H1 (cell line): ENCODE results near the gene GRAPL. TPM values are rescaled to one million over a fixed set of nuclear protein-coding genes. Genes with fewer than 3 reads are reported as not detected.
"Not testable (repeated sequence)": the region's sequence is repeated elsewhere in the genome, so short reads cannot be mapped to it uniquely, and the experiment has no call there.

Experiments used
- CTCF ChIA-PET: fragments of 300-600 bp; sonication (Branson Sonifier 250); formaldehyde crosslinking; loops from one replicate; lab custom pipeline; 2021; ENCODE audit not compliant: partially characterized antibody; lab: Charles Lee
- POLR2A ChIA-PET: fragments of 300-600 bp; sonication (Branson Sonifier 250); formaldehyde crosslinking; loops from one replicate; lab custom pipeline; 2021; ENCODE audit warnings: inconsistent platforms; ENCODE audit not compliant: partially characterized antibody; lab: Charles Lee
- DNase-seq, 2 experiments: peaks; one replicate each; pipeline versions ENCODE4 v3.0.0 to v3.0.0-alpha.2; 2010 to 2022; ENCODE audit warnings: low spot score in 2 of 2, low read depth in 1 of 2, mixed read lengths in 1 of 2
- FAIRE-seq: peaks from 2 replicates; lab custom pipeline; 2011; peaks lifted over from hg19 to GRCh38; lab: Jason Lieb, UNC
- H2AFZ ChIP-seq: 2 replicates; pipeline ENCODE4 v1.8.1; 2012; ENCODE audit warnings: low read length, inconsistent platforms
- H2AK5ac ChIP-seq: 2 replicates; pipeline ENCODE4 v1.6.1; 2013; ENCODE audit warnings: low read depth, low read length
- H2BK120ac ChIP-seq: replicated peaks from 2 replicates; pipeline ENCODE3; 2013; ENCODE audit warnings: low read depth, low read length, inconsistent platforms
- H2BK12ac ChIP-seq: 2 replicates; pipeline ENCODE4 v1.6.1; 2013; ENCODE audit warnings: low read depth, low read length
- H2BK15ac ChIP-seq: 2 replicates; pipeline ENCODE4 v1.6.1; 2013; ENCODE audit warnings: low read length
- H2BK20ac ChIP-seq: 2 replicates; pipeline ENCODE4 v1.6.1; 2013; ENCODE audit warnings: low read length
- H2BK5ac ChIP-seq: 2 replicates; pipeline ENCODE4 v1.6.1; 2013; ENCODE audit warnings: low read depth, low read length
- H3K14ac ChIP-seq: 2 replicates; pipeline ENCODE4 v1.6.1; 2013; ENCODE audit warnings: inconsistent platforms; ENCODE audit not compliant: insufficient read length
- H3K18ac ChIP-seq: 2 replicates; pipeline ENCODE4 v1.6.1; 2013; ENCODE audit warnings: low read length; ENCODE audit errors: extremely low read depth
- H3K23ac ChIP-seq: 2 replicates; pipeline ENCODE4 v1.6.1; 2013; ENCODE audit warnings: inconsistent platforms; ENCODE audit not compliant: insufficient read length
- H3K23me2 ChIP-seq: 2 replicates; pipeline ENCODE4 v1.6.1; 2013; ENCODE audit warnings: low read depth, low read length
- H3K27ac ChIP-seq: 2 replicates; pipeline ENCODE4 v1.6.1; 2011; ENCODE audit warnings: low read depth, low read length, inconsistent platforms
- H3K27me3 ChIP-seq, 4 experiments: replicated peaks in 1 of 4; 1 replicate in 1 of 4; 2 replicates in 3 of 4; pipeline versions ENCODE4 v1.6.1 to v1.8.1; 2011 to 2013; ENCODE audit warnings: low read length in 3 of 4, mild to moderate bottlenecking in 3 of 4, inconsistent platforms in 2 of 4, mixed read lengths in 2 of 4, moderate library complexity in 1 of 4; ENCODE audit not compliant: control insufficient read depth in 3 of 4, insufficient read depth in 3 of 4; ENCODE audit errors: extremely low read depth in 1 of 4
- H3K36me3 ChIP-seq, 4 experiments: 2 replicates each; pipeline versions ENCODE4 v1.6.1 to v1.8.1; 2011 to 2013; ENCODE audit warnings: mild to moderate bottlenecking in 4 of 4, low read length in 3 of 4, moderate library complexity in 2 of 4, control low read depth in 1 of 4, inconsistent platforms in 1 of 4; ENCODE audit not compliant: insufficient read depth in 4 of 4, control insufficient read depth in 2 of 4
- H3K4ac ChIP-seq: replicated peaks from 2 replicates; pipeline ENCODE3; 2013; ENCODE audit warnings: low read length, low read depth, mixed read lengths, inconsistent platforms; ENCODE audit not compliant: insufficient read length
- H3K4me1 ChIP-seq, 4 experiments: replicated peaks in 1 of 4; 1 replicate in 1 of 4; 2 replicates in 3 of 4; pipeline versions ENCODE4 v1.6.1 to v1.8.1; 2011 to 2013; ENCODE audit warnings: low read length in 3 of 4, inconsistent platforms in 2 of 4, mixed read lengths in 1 of 4; ENCODE audit not compliant: insufficient read depth in 4 of 4, control insufficient read depth in 3 of 4
- H3K4me2 ChIP-seq, 2 experiments: 2 replicates each; pipeline versions ENCODE4 v1.6.1 to v1.8.1; 2011 to 2013; ENCODE audit warnings: low read depth in 2 of 2, low read length in 2 of 2, control low read depth in 1 of 2, inconsistent platforms in 1 of 2, mild to moderate bottlenecking in 1 of 2; ENCODE audit not compliant: insufficient read depth in 1 of 2
- H3K4me3 ChIP-seq, 4 experiments: fragments of 200-600, 300-600 bp in 1 of 4; sonication (generic), shearing (Covaris generic), sonication (Bioruptor Twin) in 1 of 4; 2 replicates each; pipeline versions ENCODE4 v1.5.1 to v1.8.1; 2011 to 2016; ENCODE audit warnings: low read length in 4 of 4, low read depth in 3 of 4, control low read depth in 2 of 4, inconsistent platforms in 2 of 4, mild to moderate bottlenecking in 2 of 4, mixed read lengths in 1 of 4, moderate library complexity in 1 of 4; ENCODE audit not compliant: insufficient read depth in 2 of 4; ENCODE audit errors: extremely low read depth in 1 of 4
- H3K56ac ChIP-seq: replicated peaks from 2 replicates; pipeline ENCODE3; 2013; ENCODE audit warnings: low read depth, mild to moderate bottlenecking, mixed read lengths, low read length, inconsistent platforms; ENCODE audit not compliant: insufficient read length
- H3K79me1 ChIP-seq: 2 replicates; pipeline ENCODE4 v1.6.1; 2013; ENCODE audit warnings: low read depth, low read length, control low read depth
- H3K79me2 ChIP-seq, 2 experiments: 2 replicates each; pipeline versions ENCODE4 v1.6.1 to v1.8.1; 2012 to 2013; ENCODE audit warnings: low read length in 2 of 2, mild to moderate bottlenecking in 2 of 2, inconsistent platforms in 1 of 2; ENCODE audit not compliant: insufficient read depth in 2 of 2, control insufficient read depth in 1 of 2
- H3K9ac ChIP-seq, 4 experiments: replicated peaks in 1 of 4; 1 replicate in 1 of 4; 2 replicates in 3 of 4; pipeline versions ENCODE4 v1.6.1 to v1.8.1; 2011 to 2013; ENCODE audit warnings: low read depth in 3 of 4, low read length in 3 of 4, control low read depth in 2 of 4, mild to moderate bottlenecking in 2 of 4, moderate library complexity in 2 of 4, inconsistent platforms in 1 of 4; ENCODE audit errors: extremely low read depth in 1 of 4
- H3K9me3 ChIP-seq, 2 experiments: 2 replicates each; pipeline versions ENCODE4 v1.6.1 to v1.8.1; 2012 to 2013; ENCODE audit warnings: mild to moderate bottlenecking in 2 of 2, moderate library complexity in 2 of 2, control low read depth in 1 of 2, inconsistent platforms in 1 of 2, low read depth in 1 of 2, low read length in 1 of 2, mixed read lengths in 1 of 2; ENCODE audit not compliant: insufficient read depth in 2 of 2
- H4K20me1 ChIP-seq, 2 experiments: replicated peaks in 1 of 2; 2 replicates each; pipeline versions ENCODE3 to v1.8.1; 2011 to 2013; ENCODE audit warnings: inconsistent platforms in 2 of 2, low read length in 2 of 2, mild to moderate bottlenecking in 1 of 2; ENCODE audit not compliant: insufficient read depth in 2 of 2, control insufficient read depth in 1 of 2
- H4K5ac ChIP-seq: 2 replicates; pipeline ENCODE4 v1.6.1; 2013; ENCODE audit warnings: low read length, low read depth, mixed read lengths, inconsistent platforms; ENCODE audit not compliant: insufficient read length
- H4K8ac ChIP-seq: 2 replicates; pipeline ENCODE4 v1.8.0; 2013; ENCODE audit warnings: mild to moderate bottlenecking, moderate library complexity, low read length, inconsistent platforms; ENCODE audit not compliant: insufficient read depth; ENCODE audit errors: extremely low read depth
- H4K91ac ChIP-seq: replicated peaks from 2 replicates; pipeline ENCODE3; 2013; ENCODE audit warnings: low read length, mixed read lengths, inconsistent platforms; ENCODE audit not compliant: insufficient read length
- RAD21 ChIP-seq, 2 experiments: IDR thresholded peaks in 1 of 2; conservative IDR thresholded peaks in 1 of 2; 2 replicates each; pipeline ENCODE4 v1.6.1; 2011; ENCODE audit warnings: low read depth in 2 of 2, low read length in 2 of 2, improper control_type of control experiment in 1 of 2, inconsistent platforms in 1 of 2, mild to moderate bottlenecking in 1 of 2, moderate library complexity in 1 of 2
- WGBS, 2 experiments: shearing (Covaris generic) in 1 of 2; methylation state at CpG; one replicate each; pipeline versions ENCODE4 v1.1.6 to v1.1.7; 2013 to 2015; ENCODE audit warnings: low lambda C conversion rate in 2 of 2, mixed read lengths in 2 of 2, inconsistent platforms in 1 of 2, low coverage in 1 of 2, missing lambda C conversion rate in 1 of 2; ENCODE audit not compliant: insufficient replicate concordance in 2 of 2, insufficient coverage in 1 of 2, insufficient read length in 1 of 2; ENCODE audit errors: extremely low coverage in 1 of 2, missing lambda C conversion rate in 1 of 2; 5-methylcytosine and 5-hydroxymethylcytosine counted together
- polyA plus RNA-seq, 7 experiments: library from polyadenylated mRNA; depleted of rRNA in 3 of 7; stranded (reverse) in 5 of 7; unstranded in 2 of 7; fragments of >200 nt in 5 of 7; fragments of 200-250 nt in 2 of 7; gene quantifications; 1 replicate in 5 of 7; 2 replicates in 1 of 7; 4 replicates in 1 of 7; pipeline versions ENCODE4 v1.2.1 to v1.2.3, GENCODE V29; 2011 to 2013; ENCODE audit warnings: missing spikeins in 2 of 7, mixed read lengths in 2 of 7
- total RNA-seq: library from RNA; stranded (reverse); fragmentation: NEBNext Ultra II Directional; extraction: Animal tissue kit (Norgen Biotek cat#: 25700); gene quantifications from 2 replicates; pipeline ENCODE4 v1.2.1, GENCODE V29; 2021
- TF ChIP-seq, protein P1 (sequence below), 3 experiments: IDR thresholded peaks; 1 replicate in 2 of 3; 2 replicates in 1 of 3; pipeline versions ENCODE4 v1.5.1 to v1.6.1; 2011; ENCODE audit warnings: low read length in 3 of 3, mild to moderate bottlenecking in 3 of 3, inconsistent platforms in 2 of 3, low read depth in 1 of 3, moderate library complexity in 1 of 3; ENCODE audit not compliant: insufficient read depth in 1 of 3; ENCODE audit errors: control extremely low read depth in 1 of 3

Gene GRAPL
- total and polyA plus RNA-seq, 2 of the 8 experiments (the other 6 are each of a cell fraction or from before 2014, with no cell fraction given), result 0.15 TPM; not detected in 1

DNA sequence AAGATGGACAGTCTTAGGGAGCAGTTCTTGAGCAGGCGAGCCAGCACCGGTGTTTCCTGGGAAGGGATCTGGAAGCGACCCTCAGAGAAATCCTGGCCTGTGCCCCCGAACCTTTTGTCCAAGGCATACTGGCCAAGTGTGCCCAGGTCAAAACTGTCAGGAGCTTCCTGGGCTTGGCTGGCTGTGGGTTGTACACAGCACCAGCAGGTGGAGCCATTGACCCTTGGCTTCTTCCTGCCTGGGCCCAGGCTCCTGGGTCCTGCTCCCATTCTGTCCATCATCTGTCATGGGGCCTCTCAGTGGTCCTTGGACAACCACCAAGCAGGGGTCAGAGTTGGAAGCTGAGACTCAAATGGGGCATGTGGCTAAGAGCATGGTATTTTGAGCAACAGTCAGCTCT is 15.0 kb downstream of the GRAPL start:
- peak; percentile 28 for FAIRE-seq

More for the DNA sequence above, 15.0 kb downstream of the GRAPL start:
- H3K36me3 ChIP-seq, H4K20me1 ChIP-seq, H4K8ac ChIP-seq, H4K91ac ChIP-seq, H2BK120ac ChIP-seq, CTCF ChIA-PET, H3K27ac ChIP-seq, H2BK5ac ChIP-seq, H3K79me2 ChIP-seq, H3K23me2 ChIP-seq, H2BK12ac ChIP-seq, H3K27me3 ChIP-seq, H2AK5ac ChIP-seq, H2BK15ac ChIP-seq, H3K9ac ChIP-seq, H3K79me1 ChIP-seq, POLR2A ChIA-PET, H4K5ac ChIP-seq, H3K23ac ChIP-seq, H3K4ac ChIP-seq, H3K56ac ChIP-seq, H2AFZ ChIP-seq, H3K9me3 ChIP-seq, H3K4me1 ChIP-seq, H3K4me3 ChIP-seq, H3K14ac ChIP-seq, H3K18ac ChIP-seq, H2BK20ac ChIP-seq, H3K4me2 ChIP-seq: not testable (repeated sequence)
- peak in 1 of 2 experiments; percentile 77 for DNase-seq
- no CpG with 5 or more reads among the region's 4 CpGs for WGBS, 2 experiments
- TF ChIP-seq, protein P1, sequence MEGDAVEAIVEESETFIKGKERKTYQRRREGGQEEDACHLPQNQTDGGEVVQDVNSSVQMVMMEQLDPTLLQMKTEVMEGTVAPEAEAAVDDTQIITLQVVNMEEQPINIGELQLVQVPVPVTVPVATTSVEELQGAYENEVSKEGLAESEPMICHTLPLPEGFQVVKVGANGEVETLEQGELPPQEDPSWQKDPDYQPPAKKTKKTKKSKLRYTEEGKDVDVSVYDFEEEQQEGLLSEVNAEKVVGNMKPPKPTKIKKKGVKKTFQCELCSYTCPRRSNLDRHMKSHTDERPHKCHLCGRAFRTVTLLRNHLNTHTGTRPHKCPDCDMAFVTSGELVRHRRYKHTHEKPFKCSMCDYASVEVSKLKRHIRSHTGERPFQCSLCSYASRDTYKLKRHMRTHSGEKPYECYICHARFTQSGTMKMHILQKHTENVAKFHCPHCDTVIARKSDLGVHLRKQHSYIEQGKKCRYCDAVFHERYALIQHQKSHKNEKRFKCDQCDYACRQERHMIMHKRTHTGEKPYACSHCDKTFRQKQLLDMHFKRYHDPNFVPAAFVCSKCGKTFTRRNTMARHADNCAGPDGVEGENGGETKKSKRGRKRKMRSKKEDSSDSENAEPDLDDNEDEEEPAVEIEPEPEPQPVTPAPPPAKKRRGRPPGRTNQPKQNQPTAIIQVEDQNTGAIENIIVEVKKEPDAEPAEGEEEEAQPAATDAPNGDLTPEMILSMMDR (IDR thresholded peaks at IDR 0.05; ENCODE audit: control extremely low read depth in 1 of 3, insufficient read depth in 1 of 3, low read depth in 1 of 3, low read length in 3 of 3), result peak; percentile 13 to 35 (median 31); a peak in 3 of 4 replicates
- peak; percentile 36 to 39 for TF ChIP-seq RAD21 (IDR thresholded peaks at IDR 0.05 in 1 of 2, conservative IDR thresholded peaks at IDR 0.05 in 1 of 2; ENCODE audit: low read depth in 2 of 2, low read length in 2 of 2)
